ENCODE measurements around the gene HSPA12B. TPM values are rescaled to one million over a fixed set of nuclear protein-coding genes. Genes with fewer than 3 reads are reported as not detected.

The HSPA12B gene
- total RNA-seq, 1 experiment from 2014 or later: not detected

GRCh38 chr20:3696745-3697587 is 35.5 kb upstream of the HSPA12B start:
- Histone ChIP-seq H3K9me3 (replicated peaks) (peaks cover 4% of the 10 kb centered on the region; the same call in 1 of the 2 replicates), H3K4me1 (replicated peaks) (no peaks in the 10 kb centered on the region), H3K27me3 (replicated peaks) (no peaks in the 10 kb centered on the region), H3K4me3 (no peak overlapping the region), H3K27ac (no peak overlapping the region), H3K36me3 (no peaks in the 10 kb centered on the region)
- DNase-seq (ENCODE audit: low read depth in 1 of 2, low spot score in 2 of 2): no peak

- no peak overlapping the region for H3K27ac ChIP-seq
- no peak overlapping the region for H3K4me3 ChIP-seq
- no peak for DNase-seq (ENCODE audit: low read depth in 1 of 2, low spot score in 2 of 2)
- peaks cover 4% of the 10 kb centered on the region; the same call in 1 of the 2 replicates for H3K9me3 ChIP-seq (replicated peaks)
- no peaks in the 10 kb centered on the region for H3K27me3 ChIP-seq (replicated peaks)
- H3K4me1 ChIP-seq (replicated peaks): no peaks in the 10 kb centered on the region
- H3K36me3 ChIP-seq: no peaks in the 10 kb centered on the region
Measured at GRCh38 chr20:3697588-3698305, 34.7 kb upstream of the HSPA12B start.

- Histone ChIP-seq H3K27ac (no peak overlapping the region), H3K4me3 (no peak overlapping the region), H3K36me3 (no peaks in the 10 kb centered on the region), H3K27me3 (replicated peaks) (no peaks in the 10 kb centered on the region), H3K9me3 (replicated peaks) (peaks cover 4% of the 10 kb centered on the region; the same call in 1 of the 2 replicates), H3K4me1 (replicated peaks) (no peaks in the 10 kb centered on the region)
- DNase-seq (ENCODE audit: low read depth in 1 of 2, low spot score in 2 of 2): no peak
Measured at GRCh38 chr20:3698591-3699001, 33.9 kb upstream of the HSPA12B start.

GRCh38 chr20:3699037-3699436 is 33.4 kb upstream of the HSPA12B start:
- peaks cover 4% of the 10 kb centered on the region; the same call in 1 of the 2 replicates for H3K9me3 ChIP-seq (replicated peaks)
- H3K36me3 ChIP-seq: no peaks in the 10 kb centered on the region
- H3K4me1 ChIP-seq (replicated peaks): no peaks in the 10 kb centered on the region
- DNase-seq (ENCODE audit: low read depth in 1 of 2, low spot score in 2 of 2): no peak
- no peak overlapping the region for H3K27ac ChIP-seq
- no peaks in the 10 kb centered on the region for H3K27me3 ChIP-seq (replicated peaks)
- no peak overlapping the region for H3K4me3 ChIP-seq

- Histone ChIP-seq H3K9me3 (replicated peaks) (0 out of 2 replicates have a peak, but pooled peaks cover 2% of the 10 kb centered on the region), H3K36me3 (no peaks in the 10 kb centered on the region), H3K27ac (no peak overlapping the region), H3K27me3 (replicated peaks) (no peaks in the 10 kb centered on the region), H3K4me1 (replicated peaks) (no peaks in the 10 kb centered on the region), H3K4me3 (no peak overlapping the region)
- DNase-seq (ENCODE audit: low read depth in 1 of 2, low spot score in 2 of 2): no peak
Measured at GRCh38 chr20:3701061-3701998, 31.2 kb upstream of the HSPA12B start.

GRCh38 chr20:3702611-3703391 is 29.7 kb upstream of the HSPA12B start:
- Histone ChIP-seq H3K27ac (no peak overlapping the region), H3K4me3 (no peak overlapping the region), H3K4me1 (replicated peaks) (no peaks in the 10 kb centered on the region), H3K27me3 (replicated peaks) (no peaks in the 10 kb centered on the region), H3K9me3 (replicated peaks) (no peaks in the 10 kb centered on the region), H3K36me3 (no peaks in the 10 kb centered on the region)
- DNase-seq (ENCODE audit: low read depth in 1 of 2, low spot score in 2 of 2): no peak

- DNase-seq (ENCODE audit: low read depth in 1 of 2, low spot score in 2 of 2): no peak
- H3K4me3 ChIP-seq: no peak overlapping the region
Measured at GRCh38 chr20:3704087-3704486, 28.4 kb upstream of the HSPA12B start.

GRCh38 chr20:3705491-3705969 is 27.0 kb upstream of the HSPA12B start:
- Histone ChIP-seq H3K4me1 (replicated peaks) (no peaks in the 10 kb centered on the region), H3K4me3 (no peak overlapping the region), H3K27ac (no peak overlapping the region), H3K9me3 (replicated peaks) (no peaks in the 10 kb centered on the region), H3K36me3 (no peaks in the 10 kb centered on the region), H3K27me3 (replicated peaks) (0 out of 2 replicates have a peak, but pooled peaks cover 5% of the 10 kb centered on the region)
- DNase-seq (ENCODE audit: low read depth in 1 of 2, low spot score in 2 of 2): no peak

More at GRCh38 chr20:3704087-3704486, 28.4 kb upstream of the HSPA12B start:
- no peaks in the 10 kb centered on the region for H3K36me3 ChIP-seq
- no peaks in the 10 kb centered on the region for H3K9me3 ChIP-seq (replicated peaks)
- no peaks in the 10 kb centered on the region for H3K4me1 ChIP-seq (replicated peaks)
- no peaks in the 10 kb centered on the region for H3K27me3 ChIP-seq (replicated peaks)
- H3K27ac ChIP-seq: no peak overlapping the region

- no peak for DNase-seq (ENCODE audit: low read depth in 1 of 2, low spot score in 2 of 2)
- no peak overlapping the region for H3K4me3 ChIP-seq
- H3K36me3 ChIP-seq: no peaks in the 10 kb centered on the region
- H3K4me1 ChIP-seq (replicated peaks): no peaks in the 10 kb centered on the region
- H3K27ac ChIP-seq: no peak overlapping the region
- 0 out of 2 replicates have a peak, but pooled peaks cover 2% of the 10 kb centered on the region for H3K9me3 ChIP-seq (replicated peaks)
- H3K27me3 ChIP-seq (replicated peaks): 0 out of 2 replicates have a peak, but pooled peaks cover 5% of the 10 kb centered on the region
Measured at GRCh38 chr20:3705970-3706739, 26.3 kb upstream of the HSPA12B start.

- Histone ChIP-seq H3K27ac (no peak overlapping the region), H3K36me3 (no peaks in the 10 kb centered on the region), H3K27me3 (replicated peaks) (0 out of 2 replicates have a peak, but pooled peaks cover 5% of the 10 kb centered on the region), H3K4me3 (no peak overlapping the region), H3K4me1 (replicated peaks) (no peaks in the 10 kb centered on the region), H3K9me3 (replicated peaks) (0 out of 2 replicates have a peak, but pooled peaks cover 2% of the 10 kb centered on the region)
- no peak for DNase-seq (ENCODE audit: low read depth in 1 of 2, low spot score in 2 of 2)
Measured at GRCh38 chr20:3706774-3707507, 25.5 kb upstream of the HSPA12B start.

- 0 out of 2 replicates have a peak, but pooled peaks cover 5% of the 10 kb centered on the region for H3K27me3 ChIP-seq (replicated peaks)
Measured at GRCh38 chr20:3707508-3707899, 25.0 kb upstream of the HSPA12B start.

More at GRCh38 chr20:3707508-3707899, 25.0 kb upstream of the HSPA12B start:
- 0 out of 2 replicates have a peak, but pooled peaks cover 2% of the 10 kb centered on the region for H3K9me3 ChIP-seq (replicated peaks)
- H3K4me3 ChIP-seq: no peak overlapping the region
- no peaks in the 10 kb centered on the region for H3K4me1 ChIP-seq (replicated peaks)
- H3K36me3 ChIP-seq: no peaks in the 10 kb centered on the region
- H3K27ac ChIP-seq: no peak overlapping the region
- no peak for DNase-seq (ENCODE audit: low read depth in 1 of 2, low spot score in 2 of 2)

All from SJSA1 (cell line).